Measurements from ENCODE around the gene GLI3.

The GLI3 gene

DNA sequence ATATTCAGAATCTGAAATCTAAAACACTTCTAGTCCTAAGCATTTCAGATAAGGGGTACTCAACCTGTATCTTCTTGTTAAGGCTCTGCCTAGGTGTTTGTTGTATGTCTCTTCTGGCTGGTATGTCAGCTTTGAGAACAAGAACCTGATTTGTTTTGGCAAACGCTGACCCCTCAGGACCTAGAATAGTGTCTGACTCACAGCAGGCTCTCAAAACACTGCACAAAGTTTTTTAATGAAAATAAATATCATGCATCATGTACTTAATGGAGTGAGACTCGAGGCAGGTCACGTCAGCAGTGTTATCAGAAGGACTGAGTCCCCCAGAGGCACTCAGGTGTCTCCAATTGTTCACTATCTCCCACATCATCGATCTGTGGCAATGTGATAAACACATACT, 99.1 kb downstream of the GLI3 start:
- DNase-seq: no peak

DNA sequence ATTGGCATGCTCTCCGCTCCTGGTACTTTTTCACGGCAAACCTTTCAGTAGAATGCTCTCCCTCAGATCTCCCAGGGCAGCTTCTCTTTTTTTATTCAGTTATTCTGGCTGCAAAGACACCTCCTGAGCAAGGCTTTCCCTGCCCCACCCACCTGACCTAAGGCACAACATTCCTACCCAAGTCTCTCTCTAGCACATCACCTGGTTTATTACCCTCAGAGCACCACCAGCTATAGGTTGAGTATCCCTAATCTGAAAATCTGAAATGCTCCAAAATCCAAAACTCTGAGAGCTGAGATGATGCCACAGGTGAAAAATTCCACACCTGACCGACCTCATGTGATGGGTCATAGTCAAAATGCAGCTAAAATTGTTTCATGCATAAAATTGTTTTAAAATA, 99.6 kb downstream of the GLI3 start:
- DNase-seq: no peak

DNA sequence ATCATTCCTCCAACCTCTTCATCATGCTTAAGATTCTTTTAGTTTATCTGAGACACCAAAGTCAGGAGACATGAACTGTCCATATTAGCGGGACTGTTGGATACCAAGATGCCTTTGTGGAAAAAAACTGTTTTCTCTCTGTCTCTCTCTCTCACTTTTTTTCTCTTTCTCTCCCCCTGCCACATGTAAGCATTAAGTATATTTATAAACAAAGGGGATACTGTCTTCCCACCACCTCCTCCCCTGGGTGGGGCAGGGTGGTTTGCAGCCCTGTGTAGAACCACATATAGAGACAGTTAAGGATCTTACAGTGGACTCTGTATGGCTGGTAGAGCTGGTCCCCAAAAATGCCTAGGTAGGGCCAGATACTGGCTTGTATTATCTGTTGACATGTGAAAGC, 101.3 kb downstream of the GLI3 start:
- no peak for DNase-seq

DNA sequence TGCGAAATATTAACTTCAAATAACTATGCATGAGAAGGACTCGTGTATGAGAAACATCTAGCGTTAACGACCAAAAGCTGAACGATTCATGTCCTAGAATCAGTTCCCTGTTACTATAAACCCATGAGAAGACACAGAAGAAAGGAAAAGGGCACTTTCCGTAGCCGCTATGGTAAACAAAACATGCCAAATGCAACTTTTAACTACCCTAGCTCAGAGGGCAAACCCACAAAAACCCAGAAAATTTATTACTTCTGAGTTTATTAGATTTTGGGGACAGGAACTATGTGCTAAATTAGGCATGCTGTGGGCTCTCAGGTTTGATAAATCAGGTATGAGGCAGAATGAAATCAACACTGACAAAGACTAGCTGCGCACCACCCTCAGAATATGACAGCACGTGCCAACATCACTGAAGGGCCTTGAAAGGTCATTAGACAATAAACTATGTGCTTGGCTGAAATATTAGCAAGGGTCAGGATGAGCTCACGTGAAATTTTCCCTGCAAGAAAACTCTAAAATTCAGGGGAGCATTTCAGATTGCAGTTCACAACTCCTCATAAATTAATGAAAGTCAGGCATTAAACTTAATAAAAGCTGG, 102.6 kb downstream of the GLI3 start:
- no peak for DNase-seq

DNA sequence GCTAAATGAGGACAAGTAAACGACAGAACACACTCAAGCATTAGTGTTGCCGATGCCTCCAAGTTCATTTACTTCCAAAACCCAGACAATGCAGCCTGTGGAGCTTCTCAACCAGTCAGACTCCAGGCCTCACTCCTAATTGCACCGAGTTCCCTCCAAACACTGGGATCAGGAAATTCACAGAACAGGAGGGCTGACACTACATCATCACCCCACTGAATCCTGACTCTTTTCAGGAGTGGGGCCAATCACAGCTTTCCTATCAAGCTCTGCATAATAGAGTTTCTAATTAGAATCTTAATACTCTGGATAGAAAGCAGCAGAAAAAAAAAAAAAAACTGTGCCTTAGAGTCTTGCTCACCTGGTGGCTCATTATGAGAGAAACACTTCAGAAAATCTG, 103.7 kb downstream of the GLI3 start:
- no peak for DNase-seq

DNA sequence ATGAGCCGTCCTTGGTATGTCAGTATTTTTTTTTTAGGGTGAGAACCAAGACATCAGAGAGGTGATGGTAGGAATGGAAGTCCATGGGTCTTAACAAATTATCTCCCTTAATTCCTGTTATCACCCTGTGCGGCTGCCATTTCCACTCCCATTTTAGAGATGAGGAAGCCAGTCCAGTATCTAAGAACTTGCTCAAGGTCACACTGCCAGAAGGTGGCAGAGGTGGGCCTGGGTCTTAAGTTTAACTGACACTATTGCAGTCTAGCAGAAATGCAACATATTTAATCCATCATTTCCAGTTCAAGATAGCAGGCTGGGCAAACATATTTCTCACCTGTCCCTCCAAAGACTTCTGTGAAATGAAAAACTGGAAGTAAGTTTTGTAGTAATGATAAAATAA, 108.3 kb downstream of the GLI3 start:
- DNase-seq: no peak

DNA sequence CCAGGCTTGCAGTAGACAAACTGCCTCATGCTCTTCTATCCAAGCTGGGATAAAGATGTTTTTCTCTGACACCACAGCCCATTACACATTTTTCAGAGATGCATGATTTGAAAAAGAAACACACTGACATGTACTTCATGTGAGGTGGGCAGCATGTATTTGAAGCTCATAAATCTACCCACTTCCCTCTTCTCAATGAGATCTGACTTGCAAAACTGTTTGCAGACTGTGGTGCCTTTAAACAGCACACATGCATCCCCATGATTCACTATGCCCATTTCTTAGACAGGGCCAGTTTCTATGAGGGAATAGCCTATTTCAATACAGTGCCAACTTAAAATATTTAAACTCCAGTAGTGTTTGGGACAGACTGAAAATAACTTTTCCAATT, 109.8 kb downstream of the GLI3 start:
- DNase-seq: no peak

DNA sequence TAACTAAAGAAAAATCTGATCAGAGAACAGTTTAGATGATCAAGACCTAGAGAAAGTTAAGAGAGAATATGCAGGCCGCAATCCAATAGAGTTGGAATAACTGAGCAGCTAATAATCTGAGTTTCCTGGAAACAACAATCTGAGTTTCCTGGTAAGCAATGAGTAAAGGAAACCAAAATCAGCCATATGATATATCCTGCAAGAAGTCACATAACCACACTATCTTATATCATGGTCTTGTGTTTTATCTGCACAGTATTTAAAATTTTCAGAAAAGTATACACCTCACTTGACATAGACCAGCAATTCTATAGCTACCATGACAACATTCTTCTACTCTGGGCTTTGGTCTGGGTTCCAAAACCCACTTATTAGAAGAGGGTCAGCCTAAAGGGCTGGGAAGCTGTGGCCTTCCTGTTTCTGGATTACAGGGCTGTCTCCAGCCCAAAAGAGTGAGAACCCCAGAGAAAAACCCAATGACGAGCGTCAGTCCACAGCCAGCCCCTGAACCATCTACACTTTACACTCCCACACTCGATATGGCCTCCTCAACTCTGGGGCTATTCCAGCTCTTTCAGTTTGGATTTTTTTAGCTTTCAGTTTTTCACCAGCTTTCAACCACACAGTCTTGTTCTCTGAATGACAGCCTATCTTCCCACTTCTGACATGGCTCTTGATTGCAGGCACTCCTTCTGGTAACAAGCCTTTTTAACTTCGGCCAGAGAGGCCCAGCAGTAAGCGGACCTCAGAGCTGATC, 110.4 kb downstream of the GLI3 start:
- DNase-seq: no peak

DNA sequence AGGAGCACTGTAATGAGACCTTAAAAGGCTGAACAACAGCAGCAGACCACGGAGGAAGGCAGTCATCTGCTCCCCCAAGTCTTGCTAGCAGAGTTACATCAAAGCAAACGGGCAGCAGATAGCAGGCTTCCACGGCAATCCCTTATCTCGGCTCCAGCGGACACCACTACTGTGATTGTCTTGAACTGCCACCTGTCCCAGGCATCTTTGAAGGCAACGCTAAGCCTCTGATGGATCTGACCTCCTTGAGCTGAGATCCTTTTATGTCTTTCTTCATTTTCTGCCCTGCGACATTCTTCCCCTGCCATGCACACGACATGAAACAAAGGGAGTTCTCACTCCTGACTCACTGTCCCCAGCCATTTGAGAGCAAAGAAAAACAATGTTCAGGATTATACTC, 111.7 kb downstream of the GLI3 start:
- no peak for DNase-seq

DNA sequence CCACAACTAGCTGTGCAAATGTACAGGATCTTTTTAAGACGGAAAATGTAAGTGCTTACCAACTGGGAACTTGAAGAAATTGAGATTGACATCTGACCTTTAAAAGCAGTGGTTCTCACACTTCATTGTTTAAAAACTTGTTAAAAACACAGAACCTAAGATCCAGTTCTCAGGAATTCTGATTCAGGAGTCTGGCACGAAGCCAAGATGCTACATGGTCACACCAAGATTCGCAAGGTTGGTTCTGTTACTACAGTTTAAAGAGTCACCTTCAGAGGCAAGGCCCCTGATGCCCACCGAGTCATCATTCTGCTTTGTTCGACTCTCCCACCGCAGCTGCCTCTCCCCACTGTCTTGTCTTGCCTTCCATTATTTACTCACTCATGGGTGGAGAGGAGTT, 113.3 kb downstream of the GLI3 start:
- no peak for DNase-seq

DNA sequence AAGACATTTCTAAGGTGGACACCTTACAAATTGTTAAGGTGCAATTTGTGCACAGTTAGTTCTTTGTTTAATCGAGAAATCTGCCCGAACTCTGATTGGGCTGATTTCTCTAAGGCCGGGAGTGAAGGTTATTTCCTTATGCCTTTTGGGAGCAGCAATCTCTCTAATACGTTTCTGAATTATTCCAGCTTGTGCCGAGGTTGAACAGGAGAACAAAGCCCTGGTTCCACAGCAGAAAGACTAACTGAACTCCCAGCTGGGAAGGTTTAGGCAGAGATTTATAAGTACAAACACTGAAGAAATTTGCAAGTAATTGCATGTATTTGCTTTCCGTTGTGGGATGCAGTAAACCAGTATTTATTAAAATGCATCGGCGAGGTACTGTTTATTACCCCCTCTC, 116.8 kb downstream of the GLI3 start:
- DNase-seq: no peak

DNA sequence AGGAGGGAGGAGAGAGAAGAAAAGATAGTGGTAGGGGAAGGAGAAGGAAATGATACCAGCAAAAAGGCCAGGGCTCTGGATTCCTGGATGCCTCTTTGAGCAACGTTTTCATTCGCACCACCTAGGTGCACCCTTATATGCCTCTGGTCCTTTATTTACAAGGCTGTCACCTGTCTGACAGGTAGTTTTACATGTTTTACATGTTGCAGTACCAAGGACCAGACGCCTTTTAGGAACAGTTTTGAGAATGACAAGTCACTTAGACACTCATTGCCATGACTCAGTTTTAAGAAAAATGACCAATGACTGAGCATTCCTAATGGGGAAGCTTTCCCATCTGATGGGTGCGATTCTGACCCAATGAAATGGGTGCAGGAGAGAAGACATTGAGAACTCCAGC, 119.8 kb downstream of the GLI3 start:
- DNase-seq: no peak

DNA sequence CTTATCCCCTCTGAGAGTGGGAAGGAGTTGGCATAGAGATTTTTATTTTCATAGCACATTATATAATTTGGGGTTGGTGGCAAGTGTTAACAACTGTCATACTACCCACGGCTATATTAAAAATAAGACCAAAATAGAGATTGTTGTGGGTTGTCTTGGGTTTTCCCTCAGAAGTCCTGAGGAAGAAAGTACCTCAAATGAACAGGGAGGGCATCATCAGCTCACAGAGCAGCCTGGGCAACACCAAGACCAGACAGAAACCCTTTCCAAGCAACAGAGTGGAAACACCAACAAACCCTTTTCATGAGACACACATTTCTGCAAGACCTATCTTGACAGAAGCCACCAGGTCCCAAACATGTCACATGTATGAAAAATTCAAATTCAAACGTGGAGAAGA, 121.2 kb downstream of the GLI3 start:
- DNase-seq: no peak

DNA sequence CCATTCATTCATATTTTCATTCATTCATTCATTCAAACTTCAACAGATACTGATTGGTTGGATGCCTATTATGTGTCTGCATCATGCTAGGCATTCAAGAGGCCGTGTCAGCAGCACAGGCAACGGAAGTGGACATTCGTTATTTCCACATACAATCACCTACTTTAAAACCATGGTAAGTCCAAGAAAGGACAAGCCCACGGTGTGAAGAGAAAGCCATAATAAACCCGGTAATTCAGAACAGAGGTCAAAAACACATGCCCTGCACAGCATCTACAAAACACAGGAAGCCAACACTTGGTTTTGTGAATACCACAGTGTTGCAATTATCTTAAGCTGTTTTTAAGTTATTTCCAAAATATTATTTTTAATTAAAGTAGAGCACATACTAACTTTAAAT, 126.7 kb downstream of the GLI3 start:
- DNase-seq: no peak

DNA sequence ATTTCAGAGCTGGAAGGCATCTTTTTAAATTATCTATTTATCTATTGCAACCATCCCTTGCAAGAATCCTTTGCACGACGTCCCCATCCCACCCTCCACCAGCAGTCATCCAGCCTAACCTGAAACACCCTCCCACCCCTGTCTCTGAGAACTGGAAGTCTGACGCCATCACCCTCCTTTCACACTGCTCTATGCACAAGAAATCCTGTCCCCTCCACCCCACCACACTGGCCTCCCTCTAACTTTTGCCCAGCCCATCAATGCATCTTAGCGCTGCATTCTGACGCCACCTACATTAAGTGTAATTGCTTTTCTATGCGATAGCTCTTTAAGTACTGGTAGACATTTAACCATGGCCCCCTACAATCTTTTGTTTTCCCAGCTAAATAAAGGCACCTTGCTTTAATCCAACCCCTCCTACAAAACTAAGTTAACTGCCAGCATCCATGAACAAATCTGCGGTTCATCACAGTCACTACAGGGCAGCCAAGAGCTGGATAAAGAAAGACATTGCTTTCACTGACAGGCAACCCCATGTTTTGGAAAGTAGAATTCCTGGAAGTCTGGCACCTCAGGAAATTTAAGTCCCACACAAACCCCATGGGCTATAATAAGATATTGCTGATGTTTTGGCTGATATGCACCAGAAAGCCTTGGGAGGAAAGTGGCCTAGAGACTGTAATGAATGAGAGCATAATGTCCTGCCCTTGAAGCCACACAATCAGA, 128.0 kb downstream of the GLI3 start:
- DNase-seq: no peak

DNA sequence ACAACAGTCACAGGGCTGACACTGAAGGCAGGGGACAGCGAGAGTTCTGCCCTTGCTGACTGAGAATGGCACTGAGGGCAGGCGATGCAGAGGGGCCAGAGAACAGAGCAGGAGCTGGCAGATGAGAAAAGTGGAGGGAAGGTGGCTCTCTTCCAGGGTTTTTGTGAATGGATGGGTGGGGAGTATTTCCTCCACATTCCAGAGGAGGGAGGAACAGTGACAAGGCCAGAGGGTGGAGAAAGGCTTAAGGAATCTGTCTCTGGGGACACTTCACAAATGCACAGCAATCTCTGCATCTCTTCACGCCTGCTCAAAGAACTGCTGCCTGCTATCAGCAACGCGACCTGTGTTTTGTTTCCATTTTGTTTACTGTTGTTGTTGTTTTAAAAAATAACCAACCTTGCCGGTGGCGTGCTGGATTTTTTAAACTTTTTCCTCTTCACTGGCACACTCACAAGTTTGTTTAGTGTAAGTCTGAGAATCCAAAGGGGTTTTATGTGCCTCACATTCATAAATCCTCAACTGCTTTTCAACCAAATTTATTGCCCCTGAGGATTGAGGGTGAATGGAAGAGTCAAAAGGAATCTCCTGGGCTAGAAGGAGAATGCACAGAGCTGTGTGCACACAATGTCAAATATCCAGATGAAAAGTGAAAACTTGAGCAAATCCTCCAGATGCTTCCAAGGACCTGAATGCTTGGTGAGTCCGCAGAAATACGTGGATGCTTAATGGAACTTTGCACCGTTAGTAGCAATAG, 129.3 kb downstream of the GLI3 start:
- no peak for DNase-seq

DNA sequence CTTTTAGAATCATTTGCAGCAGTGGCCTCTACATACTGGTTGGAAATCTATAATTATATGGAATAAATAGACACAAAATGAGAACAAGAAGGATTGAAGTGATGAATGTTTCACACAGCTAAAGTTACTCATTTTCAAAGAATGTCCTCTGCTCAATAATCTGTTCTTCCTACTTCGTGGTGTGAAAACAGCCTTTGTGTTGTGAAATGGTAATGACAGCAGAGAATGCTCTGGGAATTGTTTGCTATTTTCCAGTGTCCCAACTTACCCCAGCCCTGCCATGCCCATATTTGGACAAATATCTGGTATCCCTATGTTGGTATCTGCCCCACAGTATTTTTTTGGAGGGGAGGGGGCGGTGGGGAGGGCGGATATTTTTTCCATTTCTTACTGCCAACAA, 130.4 kb downstream of the GLI3 start:
- DNase-seq: no peak

DNA sequence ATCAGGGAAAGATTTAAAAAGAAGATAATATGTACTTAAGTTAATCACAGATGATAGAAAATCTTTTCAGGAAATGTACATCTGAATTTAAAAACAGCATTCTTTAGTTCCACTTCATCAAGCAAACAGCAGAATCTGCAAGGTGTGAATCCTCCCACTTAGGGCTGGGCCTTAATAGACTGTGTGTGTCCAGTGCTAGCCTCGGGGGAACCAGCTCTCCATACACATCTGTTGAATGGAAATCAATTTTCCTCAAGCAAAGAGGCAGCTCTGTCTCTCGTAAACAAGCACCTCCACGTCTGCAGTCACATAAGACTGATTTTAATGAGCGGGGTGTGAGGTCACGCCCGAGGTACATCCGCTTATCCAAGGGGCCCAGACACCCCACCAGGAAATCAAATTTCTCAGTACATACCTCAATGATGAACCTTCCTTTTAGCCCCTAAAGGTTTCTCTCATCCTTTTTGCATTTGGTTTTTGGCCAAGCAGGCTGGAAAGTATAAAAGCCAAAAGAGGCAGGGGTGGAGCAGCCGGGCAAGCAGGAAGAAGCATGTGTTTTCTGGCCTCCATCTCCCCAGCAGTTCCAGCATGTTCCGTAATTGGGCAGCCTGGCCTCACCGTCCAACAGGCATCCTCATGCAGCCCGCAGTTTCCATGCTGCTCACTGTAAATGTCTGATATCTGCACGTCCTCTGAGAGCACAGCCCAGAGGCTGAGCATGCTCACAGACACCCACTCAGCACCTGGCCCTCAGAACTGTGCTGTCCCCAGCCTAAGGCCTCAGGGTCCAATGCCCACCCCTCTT, 131.3 kb downstream of the GLI3 start:
- DNase-seq: no peak

DNA sequence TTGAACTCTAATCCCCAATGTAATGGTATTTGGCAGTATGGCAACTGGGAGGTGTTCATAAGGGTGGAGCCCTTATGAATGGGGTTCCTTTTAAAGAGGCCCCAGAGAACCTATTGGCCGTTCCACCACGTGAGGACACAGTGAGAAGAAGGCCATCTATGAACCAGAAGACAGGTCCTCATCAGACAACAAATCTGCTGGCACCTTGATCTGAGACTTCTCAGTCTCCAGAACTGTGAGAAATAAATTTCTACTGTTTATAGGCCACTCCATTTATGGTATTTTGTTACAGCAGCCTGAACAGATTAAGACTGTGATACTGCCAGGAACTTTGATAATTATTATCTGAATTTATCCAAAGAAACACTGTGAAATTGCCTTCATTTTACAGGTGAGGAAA, 132.3 kb downstream of the GLI3 start:
- no peak for DNase-seq

DNA sequence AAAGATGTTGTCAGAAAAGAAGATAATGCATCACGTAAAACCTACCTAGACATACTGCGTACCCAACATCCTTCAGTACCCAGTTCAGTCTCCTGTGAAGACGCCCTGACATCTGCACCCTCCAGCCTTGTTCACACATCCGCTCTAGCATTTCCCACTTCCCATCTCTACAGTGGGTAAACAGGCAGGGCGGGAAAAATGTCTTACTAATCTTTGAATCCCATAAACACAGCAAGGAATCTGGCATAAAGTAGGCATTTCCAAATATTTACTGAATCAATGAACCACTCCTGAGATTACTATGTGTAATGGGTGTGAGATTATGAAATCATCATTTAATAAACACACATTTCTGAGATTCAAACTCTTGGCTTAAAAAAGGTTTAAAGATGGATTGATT, 132.8 kb downstream of the GLI3 start:
- no peak for DNase-seq

DNA sequence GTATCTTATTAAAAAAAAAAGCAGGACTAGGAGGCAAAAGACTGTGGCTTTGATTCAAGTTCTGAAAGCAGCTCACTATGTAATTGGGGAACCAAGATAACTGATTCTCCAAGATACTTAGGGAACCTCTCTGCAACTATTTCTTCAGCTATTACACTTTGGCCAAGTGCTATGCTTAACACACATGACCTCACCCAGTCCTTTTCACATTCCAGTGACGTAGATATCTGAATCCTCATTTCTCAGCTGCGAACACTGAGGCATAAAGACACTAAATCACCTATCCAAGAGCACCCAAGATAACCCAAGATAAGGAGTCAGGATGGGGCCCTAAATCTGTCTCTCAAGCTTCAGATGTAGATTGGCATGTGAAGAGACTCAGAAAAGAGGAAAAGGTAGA, 133.6 kb downstream of the GLI3 start:
- DNase-seq: no peak

DNA sequence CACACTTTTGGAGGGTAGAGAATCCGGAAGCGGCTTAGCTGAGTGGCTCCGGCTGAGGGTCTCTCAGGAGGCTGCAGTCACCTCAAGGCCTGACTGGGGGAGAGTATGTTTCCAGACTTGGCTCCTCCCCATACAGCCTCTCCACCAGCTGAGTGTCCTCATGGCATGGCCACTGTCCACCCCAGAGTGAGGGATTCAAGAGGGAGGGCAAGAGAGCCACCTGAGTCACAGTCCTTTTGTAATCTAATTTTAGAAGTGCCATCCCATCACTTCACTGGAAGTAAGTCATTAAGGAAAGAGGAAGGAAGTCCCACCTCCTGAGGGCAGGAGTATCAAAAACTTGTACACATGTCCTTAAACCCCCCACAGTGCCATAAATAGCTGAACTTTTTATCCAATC, 134.0 kb downstream of the GLI3 start:
- DNase-seq: no peak

DNA sequence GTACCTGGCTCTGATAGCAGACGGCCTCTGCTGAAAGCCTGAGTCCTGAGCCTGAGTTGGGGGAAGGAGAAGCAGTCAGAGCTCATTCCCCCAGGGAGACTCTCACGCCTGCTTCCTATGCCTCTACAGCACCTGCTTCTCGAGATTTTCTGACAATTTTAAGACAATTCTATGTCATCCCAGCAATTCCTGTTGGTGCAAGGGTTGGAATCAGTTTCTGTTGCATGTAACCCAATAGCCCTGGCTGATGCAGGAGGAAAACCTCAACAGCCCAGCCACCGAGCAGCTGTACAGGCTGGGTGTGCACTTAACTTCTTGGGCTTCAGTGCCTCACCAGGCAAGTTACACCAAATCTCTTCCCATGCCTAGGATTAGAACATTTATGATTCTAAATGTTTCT, 134.7 kb downstream of the GLI3 start:
- DNase-seq: no peak
